Calu3 (cell line): ENCODE results near the gene CACNA1C. TPM values are rescaled to one million over a fixed set of nuclear protein-coding genes. Genes with fewer than 3 reads are reported as not detected.
A peak's percentile ranks its signal among the peaks of the same experiment; 100 is the strongest.

Experiments
- Bru-seq: library from RNA; stranded (reverse); fragments of 400-500 nt; gene quantifications from one replicate; lab custom pipeline; 2021; lab: Mats Ljungman, UMichigan
- BruChase-seq, 2 experiments: library from RNA; stranded (reverse); fragments of 400-500 nt; gene quantifications; one replicate each; lab custom pipeline; 2021; lab: Mats Ljungman, UMichigan
- BruUV-seq: library from RNA; stranded (reverse); fragments of 400-500 nt; replicated peaks from 2 replicates; lab custom pipeline; 2021; lab: Mats Ljungman, UMichigan
- CTCF ChIA-PET: fragments of 300-600 bp; sonication (Branson Sonifier 250); formaldehyde crosslinking; loops from one replicate; lab custom pipeline; 2022; ENCODE audit warnings: antibody characterized with exemption; lab: Charles Lee
- DNase-seq: peaks from one replicate; pipeline ENCODE4 v3.0.0; 2022
- H3K27ac Mint-ChIP-seq: one replicate; pipeline ENCODE4 v1.8.0; 2022; ENCODE audit warnings: mixed read lengths; ENCODE audit not compliant: unreplicated experiment
- H3K27me3 Mint-ChIP-seq: one replicate; pipeline ENCODE4 v1.8.0; 2022; ENCODE audit warnings: mixed read lengths; ENCODE audit not compliant: unreplicated experiment
- H3K36me3 Mint-ChIP-seq: one replicate; pipeline ENCODE4 v1.8.0; 2022; ENCODE audit warnings: mild to moderate bottlenecking, moderate library complexity, mixed read lengths; ENCODE audit not compliant: insufficient read depth, unreplicated experiment
- H3K4me1 Mint-ChIP-seq: one replicate; pipeline ENCODE4 v1.8.0; 2022; ENCODE audit warnings: mild to moderate bottlenecking, low read depth, mixed read lengths; ENCODE audit not compliant: unreplicated experiment
- H3K4me3 Mint-ChIP-seq: one replicate; pipeline ENCODE4 v1.8.0; 2022; ENCODE audit warnings: mild to moderate bottlenecking, low read depth, moderate library complexity, mixed read lengths; ENCODE audit not compliant: unreplicated experiment
- H3K9me3 Mint-ChIP-seq: one replicate; pipeline ENCODE4 v1.8.0; 2022; ENCODE audit warnings: low read depth, mixed read lengths; ENCODE audit not compliant: unreplicated experiment
- intact Hi-C: fragments of 100-400 bp; cut with micrococcal nuclease; formaldehyde crosslinking; loops from one replicate; pipeline ENCODE4 v1.10.0; 2022; ENCODE audit not compliant: unreplicated experiment
- long read RNA-seq: library from polyadenylated mRNA; stranded (forward); transcript quantifications from one replicate; pipeline ENCODE4 v2.0.0, GENCODE V29; 2022
- total RNA-seq: library from RNA; stranded (reverse); gene quantifications from 2 replicates; pipeline ENCODE4 v1.2.3, GENCODE V29; 2022
- TF ChIP-seq, protein P1 (sequence below): fragments of 200-600 bp; IDR thresholded peaks from one replicate; pipeline ENCODE4 v1.8.0; 2022; ENCODE audit warnings: antibody characterized with exemption; ENCODE audit not compliant: unreplicated experiment

The CACNA1C gene
- not detected in 2 replicates for total RNA-seq
- percentile 1 among the genes with signal in this experiment for Bru-seq, nascent RNA
- percentile 0 among the genes with signal in this experiment for BruChase-seq, experiment 1, labeled RNA remaining after a 6-hour chase
- percentile 0 among the genes with signal in this experiment for BruChase-seq, experiment 2, labeled RNA remaining after a 2-hour chase
- long read RNA-seq, partial matches to known transcripts: 0 of 7 reads
- long read RNA-seq, other reads (novel, unspliced or antisense): 7 of 7 reads

DNA sequence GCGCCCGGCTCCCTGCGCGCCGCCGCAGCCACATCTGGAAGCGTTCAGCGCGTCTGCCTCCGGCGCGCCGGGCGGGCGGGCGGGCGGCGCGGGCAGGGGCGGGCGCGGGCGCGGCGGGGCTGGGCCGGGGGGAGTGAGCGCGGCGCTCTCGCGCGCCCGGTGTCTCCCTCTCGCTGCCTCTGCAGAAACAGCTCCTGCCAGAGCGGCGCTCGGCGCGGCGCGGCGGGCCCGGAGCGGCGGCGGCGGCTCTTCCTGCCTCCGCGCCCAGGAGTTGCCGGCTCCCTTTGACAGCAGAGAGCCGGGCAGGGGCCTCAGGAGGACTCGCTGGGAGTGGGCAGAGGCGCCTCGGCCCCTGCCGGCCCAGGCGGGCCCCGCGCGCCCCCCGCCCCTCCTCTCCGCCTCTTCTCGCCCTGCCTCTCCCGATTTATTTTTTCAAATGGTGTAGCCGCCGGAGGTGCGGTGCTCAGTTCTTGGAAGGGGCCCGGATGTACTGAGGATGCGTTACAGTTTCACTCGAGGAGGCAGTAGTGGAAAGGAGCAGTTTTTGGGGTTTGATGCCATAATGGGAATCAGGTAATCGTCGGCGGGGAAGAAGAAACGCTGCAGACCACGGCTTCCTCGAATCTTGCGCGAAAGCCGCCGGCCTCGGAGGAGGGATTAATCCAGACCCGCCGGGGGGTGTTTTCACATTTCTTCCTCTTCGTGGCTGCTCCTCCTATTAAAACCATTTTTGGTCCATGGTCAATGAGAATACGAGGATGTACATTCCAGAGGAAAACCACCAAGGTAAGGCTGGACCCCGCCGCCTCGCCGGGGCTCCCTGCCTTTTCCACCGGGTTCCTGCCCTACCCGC lies at the start of gene CACNA1C:
CACNA1C (plus strand) TSS at position 162 of the 853 bp plus-strand sequence; CDS start at position 738, 576 bp downstream.
- TF ChIP-seq, protein P1, sequence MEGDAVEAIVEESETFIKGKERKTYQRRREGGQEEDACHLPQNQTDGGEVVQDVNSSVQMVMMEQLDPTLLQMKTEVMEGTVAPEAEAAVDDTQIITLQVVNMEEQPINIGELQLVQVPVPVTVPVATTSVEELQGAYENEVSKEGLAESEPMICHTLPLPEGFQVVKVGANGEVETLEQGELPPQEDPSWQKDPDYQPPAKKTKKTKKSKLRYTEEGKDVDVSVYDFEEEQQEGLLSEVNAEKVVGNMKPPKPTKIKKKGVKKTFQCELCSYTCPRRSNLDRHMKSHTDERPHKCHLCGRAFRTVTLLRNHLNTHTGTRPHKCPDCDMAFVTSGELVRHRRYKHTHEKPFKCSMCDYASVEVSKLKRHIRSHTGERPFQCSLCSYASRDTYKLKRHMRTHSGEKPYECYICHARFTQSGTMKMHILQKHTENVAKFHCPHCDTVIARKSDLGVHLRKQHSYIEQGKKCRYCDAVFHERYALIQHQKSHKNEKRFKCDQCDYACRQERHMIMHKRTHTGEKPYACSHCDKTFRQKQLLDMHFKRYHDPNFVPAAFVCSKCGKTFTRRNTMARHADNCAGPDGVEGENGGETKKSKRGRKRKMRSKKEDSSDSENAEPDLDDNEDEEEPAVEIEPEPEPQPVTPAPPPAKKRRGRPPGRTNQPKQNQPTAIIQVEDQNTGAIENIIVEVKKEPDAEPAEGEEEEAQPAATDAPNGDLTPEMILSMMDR: no peak
- Mint-ChIP-seq H3K36me3 (no peaks in the 10 kb centered on the region), H3K27ac (no peak within 1 kb of the TSS), H3K4me3 (peak within 1 kb of the TSS; percentile 30), H3K4me1 (no peaks in the 10 kb centered on the region), H3K27me3 (peaks cover 99% of the 10 kb centered on the region), H3K9me3 (no peaks in the 10 kb centered on the region)
- no TSS peak for BruUV-seq
- intact Hi-C loops: no loop called here
- CTCF ChIA-PET: interaction anchor here (0.6 kb wide), 1 partner anchor 605 kb away, joined by 3 read pairs; no protein-coding TSS in a partner anchor
- peak; percentile 15 for DNase-seq

DNA sequence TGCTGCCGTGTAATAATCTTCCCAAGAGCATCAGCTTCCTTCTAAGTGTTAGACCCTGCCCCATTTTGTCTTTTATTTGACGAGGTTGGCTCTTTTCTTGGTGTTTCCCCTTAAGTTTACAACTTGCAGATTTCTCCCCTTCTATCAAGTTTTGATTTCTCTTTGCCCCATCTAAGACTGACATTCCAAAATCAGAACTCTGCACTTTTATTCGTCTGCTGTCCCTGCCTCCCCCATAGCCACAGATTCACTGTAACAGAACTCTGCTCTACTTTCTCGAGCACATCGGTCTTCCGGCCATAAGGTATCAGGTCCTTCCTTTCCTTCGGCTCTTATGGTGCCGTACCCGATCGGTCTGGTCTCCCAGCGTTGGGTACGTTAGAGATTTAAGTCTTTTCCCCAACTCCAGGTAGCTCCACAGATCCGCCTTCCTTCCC lies 49.1 kb upstream of the CACNA1C start:
- CTCF ChIA-PET: no interaction called here
- BruUV-seq: no TSS peak
- TF ChIP-seq, protein P1: no peak
- no peak for DNase-seq
- H3K9me3 Mint-ChIP-seq: no peaks in the 10 kb centered on the region
- H3K4me1 Mint-ChIP-seq: no peaks in the 10 kb centered on the region
- H3K27me3 Mint-ChIP-seq: peaks cover 17% of the 10 kb centered on the region
- peaks cover 14% of the 10 kb centered on the region for H3K36me3 Mint-ChIP-seq
- intact Hi-C loops: no loop called here
- H3K27ac Mint-ChIP-seq: peak overlapping the region; percentile 88
- H3K4me3 Mint-ChIP-seq: peak overlapping the region; percentile 95

DNA sequence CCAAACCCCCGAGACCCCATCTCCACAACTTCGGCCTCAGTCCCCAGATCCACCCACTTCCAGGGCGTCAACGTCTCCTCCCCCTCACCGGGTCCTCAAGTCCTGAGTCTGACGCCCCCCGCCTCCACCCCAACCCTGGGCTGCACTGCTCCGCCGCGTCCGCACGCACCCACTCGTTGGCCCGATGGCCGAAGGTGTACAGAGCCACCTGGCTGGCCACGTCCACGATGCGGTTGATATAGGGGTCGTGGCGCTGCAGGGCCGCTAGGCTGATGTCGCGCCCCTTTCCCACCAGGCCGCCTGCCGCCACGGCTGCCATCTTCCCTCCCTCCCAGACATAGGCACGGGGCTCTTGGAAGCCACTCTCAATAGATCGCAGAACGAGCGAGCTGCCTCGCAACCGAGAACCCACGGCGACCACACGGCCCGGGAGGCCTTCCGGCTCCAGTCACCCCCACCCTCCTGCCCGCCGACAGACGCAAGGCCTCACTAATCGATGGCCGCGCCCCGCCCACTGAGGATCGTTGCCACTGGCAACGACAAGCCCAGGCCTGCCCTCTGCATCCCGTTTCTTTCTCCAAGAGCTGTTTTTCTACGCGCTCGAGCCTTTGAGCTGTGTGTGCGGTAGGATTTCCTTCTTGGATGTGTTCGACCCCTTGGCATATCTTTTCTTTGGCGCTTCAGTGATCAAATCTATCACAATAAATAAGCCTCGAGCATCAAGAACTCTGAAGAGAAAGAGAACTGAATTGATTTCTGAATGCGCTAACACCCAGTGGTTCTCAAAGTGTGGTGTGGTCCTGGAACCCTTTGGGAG lies 48.5 kb upstream of the CACNA1C start, which contains the start of gene DCP1B:
DCP1B (minus strand) TSS at position 345 of the 817 bp plus-strand sequence; CDS start at position 319, 26 bp downstream.
- peak; percentile 93 for DNase-seq
- intact Hi-C loops: no loop called here
- TF ChIP-seq, protein P1: no peak
- no peaks in the 10 kb centered on the region for H3K4me1 Mint-ChIP-seq
- H3K9me3 Mint-ChIP-seq: no peaks in the 10 kb centered on the region
- peaks cover 14% of the 10 kb centered on the region for H3K36me3 Mint-ChIP-seq
- CTCF ChIA-PET: no interaction called here
- H3K27ac Mint-ChIP-seq: peak within 1 kb of the TSS; percentile 88
- no TSS peak for BruUV-seq
- H3K27me3 Mint-ChIP-seq: peaks cover 24% of the 10 kb centered on the region
- peak within 1 kb of the TSS; percentile 95 for H3K4me3 Mint-ChIP-seq

DNA sequence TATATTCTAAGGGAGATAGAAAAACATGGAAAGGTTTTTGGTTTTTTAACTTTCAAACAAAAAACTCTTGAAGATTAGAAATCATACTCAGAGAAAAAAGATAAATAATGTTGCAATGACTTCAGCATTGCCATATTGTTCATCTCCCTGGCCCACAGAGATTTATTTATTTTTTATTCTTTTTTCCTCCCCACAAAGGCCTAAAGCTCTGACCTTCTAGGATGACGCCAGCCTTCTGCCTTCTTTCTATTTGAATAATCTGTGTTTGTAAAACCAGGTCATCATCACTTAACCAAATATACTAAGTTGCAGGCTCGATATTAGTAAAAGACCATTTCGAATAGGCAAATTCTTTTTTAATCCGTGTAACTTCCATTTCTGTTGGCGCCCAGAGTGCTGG lies 44.1 kb upstream of the CACNA1C start:
- CTCF ChIA-PET: interaction anchor here (0.5 kb wide), 1 partner anchor 1508 kb away, joined by 5 read pairs; no protein-coding TSS in a partner anchor
- H3K4me1 Mint-ChIP-seq: no peaks in the 10 kb centered on the region
- H3K9me3 Mint-ChIP-seq: no peaks in the 10 kb centered on the region
- intact Hi-C loops: no loop called here
- TF ChIP-seq, protein P1: no peak
- no TSS peak for BruUV-seq
- no peak overlapping the region for H3K27ac Mint-ChIP-seq
- no peak for DNase-seq
- peaks cover 62% of the 10 kb centered on the region for H3K27me3 Mint-ChIP-seq
- peaks cover 11% of the 10 kb centered on the region for H3K36me3 Mint-ChIP-seq
- no peak overlapping the region for H3K4me3 Mint-ChIP-seq
